GM18870 (cell line): ENCODE data around the gene NR2C2.
"Not testable (repeated sequence)": the region's sequence is repeated elsewhere in the genome, so short reads cannot be mapped to it uniquely, and the experiment has no call there.

Experiments used
- ATAC-seq: cut with Tn5 transposase; IDR thresholded peaks from one replicate; pipeline ENCODE4 v1.9.1; 2021; ENCODE audit warnings: moderate library complexity; ENCODE audit not compliant: unreplicated experiment

NR2C2 gene

GRCh38 chr3:14957153-14957552, 9.8 kb downstream of the NR2C2 start:
- no peak for ATAC-seq

- ATAC-seq, result no peak
These were observed 10.5 kb downstream of the NR2C2 start for GRCh38 chr3:14957925-14958324.

GRCh38 chr3:14959359-14959943, 12.1 kb downstream of the NR2C2 start:
- no peak for ATAC-seq

- ATAC-seq, result no peak
These were observed 15.4 kb downstream of the NR2C2 start for GRCh38 chr3:14962762-14963161.

GRCh38 chr3:14967285-14967684, 19.9 kb downstream of the NR2C2 start:
- ATAC-seq, result no peak

GRCh38 chr3:14969671-14970070, 22.3 kb downstream of the NR2C2 start:
- no peak for ATAC-seq

- no peak for ATAC-seq
These were observed 28.9 kb downstream of the NR2C2 start for GRCh38 chr3:14976317-14976716.

- ATAC-seq, result no peak
These were observed 33.3 kb downstream of the NR2C2 start for GRCh38 chr3:14980689-14981088.

- ATAC-seq, result no peak
These were observed 37.3 kb downstream of the NR2C2 start for GRCh38 chr3:14984581-14985113.

GRCh38 chr3:14988988-14989394, 41.6 kb downstream of the NR2C2 start:
- peak; percentile 98 for ATAC-seq

- ATAC-seq, result no peak
These were observed 42.8 kb downstream of the NR2C2 start for GRCh38 chr3:14989943-14990779.

GRCh38 chr3:14990780-14991148, 43.4 kb downstream of the NR2C2 start:
- no peak for ATAC-seq

- ATAC-seq, result no peak
These were observed 43.9 kb downstream of the NR2C2 start for GRCh38 chr3:14991151-14991742.

GRCh38 chr3:14991818-14992612, 44.6 kb downstream of the NR2C2 start:
- no peak for ATAC-seq

GRCh38 chr3:14997941-14998340, 50.6 kb downstream of the NR2C2 start:
- ATAC-seq, result no peak

GRCh38 chr3:14999182-14999581, 51.8 kb downstream of the NR2C2 start:
- ATAC-seq, result not testable (repeated sequence)

- ATAC-seq, result no peak
These were observed 60.3 kb downstream of the NR2C2 start for GRCh38 chr3:15007681-15008141.

GRCh38 chr3:15009167-15009566, 61.8 kb downstream of the NR2C2 start:
- no peak for ATAC-seq

GRCh38 chr3:15010664-15011063, 63.3 kb downstream of the NR2C2 start:
- no peak for ATAC-seq

GRCh38 chr3:15011174-15011573, 63.8 kb downstream of the NR2C2 start:
- ATAC-seq, result no peak
